Measurements from ENCODE around the gene ARHGAP19. TPM values are rescaled to one million over a fixed set of nuclear protein-coding genes. Genes with fewer than 3 reads are reported as not detected.

The ARHGAP19 gene
- polyA plus RNA-seq, 1 of the 3 experiments (the other 2 are of a cell fraction), result 3.8 TPM

DNA sequence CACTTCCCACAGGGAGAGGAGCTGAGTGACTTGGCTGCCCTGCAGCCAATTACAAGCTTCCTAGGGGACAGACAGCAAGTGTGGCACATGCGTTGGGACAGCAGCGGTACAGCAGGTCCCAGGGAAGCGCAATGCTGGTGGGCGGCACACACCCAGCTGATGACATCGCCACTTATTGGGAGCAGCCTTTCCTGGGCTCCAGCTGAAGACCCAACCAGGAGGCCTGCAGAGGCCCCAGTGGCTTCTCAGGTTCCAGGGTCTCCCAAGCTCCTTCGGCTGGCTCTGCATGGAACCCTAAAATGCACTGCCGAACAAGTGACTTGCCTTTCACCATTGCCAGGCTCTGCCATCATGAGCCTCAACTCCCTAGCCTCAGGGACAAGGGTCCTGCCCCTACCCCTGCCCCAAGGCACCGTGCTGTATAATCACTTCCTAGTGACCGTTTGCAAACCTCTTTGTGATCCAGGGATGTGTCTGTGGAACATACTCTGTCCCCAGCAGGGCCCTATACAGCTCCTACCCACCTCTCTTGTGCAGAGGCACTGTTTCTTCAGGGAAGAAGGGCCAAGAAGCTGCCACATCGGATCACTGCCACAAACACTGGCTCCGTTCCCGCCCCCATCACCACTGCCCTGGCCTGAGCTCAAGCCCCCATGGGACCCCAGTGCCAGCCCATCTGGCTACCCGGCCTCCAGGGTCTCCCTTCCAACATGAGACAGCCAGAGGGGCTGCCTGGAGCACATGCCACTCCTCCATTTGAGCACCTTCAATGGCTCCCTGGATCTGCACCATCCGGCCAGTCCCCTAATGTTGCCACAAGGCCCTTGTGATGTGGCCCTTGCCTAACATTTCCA is 87.4 kb downstream of the ARHGAP19 start:
- no peaks in the 10 kb centered on the region for H3K36me3 ChIP-seq (replicated peaks in 1 of 2; ENCODE audit: control insufficient read depth in 1 of 2, insufficient read depth in 2 of 2, low read length in 1 of 2)
- 56% methylated on average over 6 of the region's 14 CpGs for WGBS (ENCODE audit: low lambda C conversion rate)
- H3K4me3 ChIP-seq (ENCODE audit: low read depth in 2 of 2, low read length in 1 of 2), result no peak overlapping the region
- TF ChIP-seq ELF1 (IDR thresholded peaks at IDR 0.05) (no peak), SMC3 (IDR thresholded peaks at IDR 0.05; ENCODE audit: low read depth, low read length) (no peak), USF1 (IDR thresholded peaks at IDR 0.05; ENCODE audit: borderline replicate concordance, low read depth) (no peak), FOXJ3 (CRISPR knock-in tag; IDR thresholded peaks at IDR 0.05) (no peak), TEAD4 (IDR thresholded peaks at IDR 0.05; ENCODE audit: borderline replicate concordance, insufficient read depth) (no peak), PBX3 (IDR thresholded peaks at IDR 0.05) (no peak), RAD21 (IDR thresholded peaks at IDR 0.05; ENCODE audit: low read length) (no peak), SIN3A (IDR thresholded peaks at IDR 0.05; ENCODE audit: borderline replicate concordance, low read depth, low read length) (no peak), TAF1 (IDR thresholded peaks at IDR 0.05; ENCODE audit: borderline replicate concordance, low read depth, low read length) (no peak), MXI1 (IDR thresholded peaks at IDR 0.05; ENCODE audit: low read depth, low read length) (no peak), POLR2AphosphoS5 (IDR thresholded peaks at IDR 0.05; ENCODE audit: low read depth, low read length) (no peak), TCF12 (IDR thresholded peaks at IDR 0.05) (no peak), FOXM1 (IDR thresholded peaks at IDR 0.05; ENCODE audit: low read depth) (no peak)
- TF ChIP-seq, protein P1, sequence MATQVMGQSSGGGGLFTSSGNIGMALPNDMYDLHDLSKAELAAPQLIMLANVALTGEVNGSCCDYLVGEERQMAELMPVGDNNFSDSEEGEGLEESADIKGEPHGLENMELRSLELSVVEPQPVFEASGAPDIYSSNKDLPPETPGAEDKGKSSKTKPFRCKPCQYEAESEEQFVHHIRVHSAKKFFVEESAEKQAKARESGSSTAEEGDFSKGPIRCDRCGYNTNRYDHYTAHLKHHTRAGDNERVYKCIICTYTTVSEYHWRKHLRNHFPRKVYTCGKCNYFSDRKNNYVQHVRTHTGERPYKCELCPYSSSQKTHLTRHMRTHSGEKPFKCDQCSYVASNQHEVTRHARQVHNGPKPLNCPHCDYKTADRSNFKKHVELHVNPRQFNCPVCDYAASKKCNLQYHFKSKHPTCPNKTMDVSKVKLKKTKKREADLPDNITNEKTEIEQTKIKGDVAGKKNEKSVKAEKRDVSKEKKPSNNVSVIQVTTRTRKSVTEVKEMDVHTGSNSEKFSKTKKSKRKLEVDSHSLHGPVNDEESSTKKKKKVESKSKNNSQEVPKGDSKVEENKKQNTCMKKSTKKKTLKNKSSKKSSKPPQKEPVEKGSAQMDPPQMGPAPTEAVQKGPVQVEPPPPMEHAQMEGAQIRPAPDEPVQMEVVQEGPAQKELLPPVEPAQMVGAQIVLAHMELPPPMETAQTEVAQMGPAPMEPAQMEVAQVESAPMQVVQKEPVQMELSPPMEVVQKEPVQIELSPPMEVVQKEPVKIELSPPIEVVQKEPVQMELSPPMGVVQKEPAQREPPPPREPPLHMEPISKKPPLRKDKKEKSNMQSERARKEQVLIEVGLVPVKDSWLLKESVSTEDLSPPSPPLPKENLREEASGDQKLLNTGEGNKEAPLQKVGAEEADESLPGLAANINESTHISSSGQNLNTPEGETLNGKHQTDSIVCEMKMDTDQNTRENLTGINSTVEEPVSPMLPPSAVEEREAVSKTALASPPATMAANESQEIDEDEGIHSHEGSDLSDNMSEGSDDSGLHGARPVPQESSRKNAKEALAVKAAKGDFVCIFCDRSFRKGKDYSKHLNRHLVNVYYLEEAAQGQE (IDR thresholded peaks at IDR 0.05; ENCODE audit: low read depth, low read length), result no peak
- TF ChIP-seq, protein P2, sequence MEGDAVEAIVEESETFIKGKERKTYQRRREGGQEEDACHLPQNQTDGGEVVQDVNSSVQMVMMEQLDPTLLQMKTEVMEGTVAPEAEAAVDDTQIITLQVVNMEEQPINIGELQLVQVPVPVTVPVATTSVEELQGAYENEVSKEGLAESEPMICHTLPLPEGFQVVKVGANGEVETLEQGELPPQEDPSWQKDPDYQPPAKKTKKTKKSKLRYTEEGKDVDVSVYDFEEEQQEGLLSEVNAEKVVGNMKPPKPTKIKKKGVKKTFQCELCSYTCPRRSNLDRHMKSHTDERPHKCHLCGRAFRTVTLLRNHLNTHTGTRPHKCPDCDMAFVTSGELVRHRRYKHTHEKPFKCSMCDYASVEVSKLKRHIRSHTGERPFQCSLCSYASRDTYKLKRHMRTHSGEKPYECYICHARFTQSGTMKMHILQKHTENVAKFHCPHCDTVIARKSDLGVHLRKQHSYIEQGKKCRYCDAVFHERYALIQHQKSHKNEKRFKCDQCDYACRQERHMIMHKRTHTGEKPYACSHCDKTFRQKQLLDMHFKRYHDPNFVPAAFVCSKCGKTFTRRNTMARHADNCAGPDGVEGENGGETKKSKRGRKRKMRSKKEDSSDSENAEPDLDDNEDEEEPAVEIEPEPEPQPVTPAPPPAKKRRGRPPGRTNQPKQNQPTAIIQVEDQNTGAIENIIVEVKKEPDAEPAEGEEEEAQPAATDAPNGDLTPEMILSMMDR (IDR thresholded peaks at IDR 0.05), result no peak
- TF ChIP-seq, protein P3, sequence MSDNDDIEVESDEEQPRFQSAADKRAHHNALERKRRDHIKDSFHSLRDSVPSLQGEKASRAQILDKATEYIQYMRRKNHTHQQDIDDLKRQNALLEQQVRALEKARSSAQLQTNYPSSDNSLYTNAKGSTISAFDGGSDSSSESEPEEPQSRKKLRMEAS (IDR thresholded peaks at IDR 0.05; ENCODE audit: low read depth), result no peak
- no peak for DNase-seq
- no peak overlapping the region for H3K4me2 ChIP-seq
- no peaks in the 10 kb centered on the region for H3K4me1 ChIP-seq (ENCODE audit: control insufficient read depth in 1 of 2, insufficient read depth in 2 of 2, low read depth in 1 of 2, low read length in 1 of 2)
- H2AFZ ChIP-seq (ENCODE audit: low read depth), result no peak overlapping the region
- POLR2A ChIA-PET, result no interaction called here
- no peaks in the 10 kb centered on the region for H4K20me1 ChIP-seq (ENCODE audit: insufficient read depth)
- H3K79me2 ChIP-seq (ENCODE audit: insufficient read depth), result no peaks in the 10 kb centered on the region
- no peaks in the 10 kb centered on the region for H3K9me3 ChIP-seq
- no peak overlapping the region for H3K27ac ChIP-seq (ENCODE audit: low read depth in 2 of 2, low read length in 1 of 2)
- H3F3A ChIP-seq (replicated peaks; ENCODE audit: insufficient read depth), result no peaks in the 10 kb centered on the region
- H3K9me2 ChIP-seq, result no peaks in the 10 kb centered on the region
- no peaks in the 10 kb centered on the region; the same call in 1 of the 2 replicates for H3K27me3 ChIP-seq (ENCODE audit: insufficient read depth)
- CTCF ChIA-PET, result interaction anchor here (0.8 to 22.9 kb wide), 7 partner anchors 16 to 170 kb away, joined by 3 to 894 read pairs (median 7); partner anchors contain the start of gene SLIT1
- H3K9ac ChIP-seq, result no peak overlapping the region
